ENCODE data around the gene SPTAN1. TPM values are rescaled to one million over a fixed set of nuclear protein-coding genes. Genes with fewer than 3 reads are reported as not detected.
"Not testable (repeated sequence)": the region's sequence is repeated elsewhere in the genome, so short reads cannot be mapped to it uniquely, and the experiment has no call there.

Gene SPTAN1
- total and polyA plus RNA-seq, 2 experiments from 2014 or later = 108 to 195 TPM

GRCh38 chr9:128657796-128658195 lies 105.4 kb downstream of the SPTAN1 start (continued):
- TF ChIP-seq ZNF462 (CRISPR knock-in tag; IDR thresholded peaks at IDR 0.05) (no peak), STAT1 (IDR thresholded peaks at IDR 0.05; ENCODE audit: unreplicated experiment) (no peak), REST (IDR thresholded peaks at IDR 0.05; ENCODE audit: unreplicated experiment) (no peak), ETS1 (IDR thresholded peaks at IDR 0.05) (no peak), CREB1 (CRISPR knock-in tag; IDR thresholded peaks at IDR 0.05; ENCODE audit: low read depth) (no peak)

- H3K27me3 Mint-ChIP-seq (ENCODE audit: insufficient read depth, low read depth, poor library complexity) = not testable (repeated sequence)
These were observed 114.1 kb downstream of the SPTAN1 start for GRCh38 chr9:128666481-128666941.

More at GRCh38 chr9:128666481-128666941, 114.1 kb downstream of the SPTAN1 start:
- H3K4me1 Mint-ChIP-seq; H3K36me3 ChIP-seq (ENCODE audit: insufficient read depth); H3K4me2 ChIP-seq; ATAC-seq; H3K9me3 Mint-ChIP-seq; H2AFZ ChIP-seq; H3K4me1 ChIP-seq (ENCODE audit: insufficient read depth); H3K79me2 ChIP-seq (replicated peaks; ENCODE audit: insufficient read depth); H3K27ac Mint-ChIP-seq; H3K36me3 Mint-ChIP-seq (ENCODE audit: low read depth); H3K27ac ChIP-seq (ENCODE audit: low read depth); H3K4me3 ChIP-seq; H3K4me3 Mint-ChIP-seq; H4K20me1 ChIP-seq (replicated peaks; ENCODE audit: insufficient read depth); H3K9me2 ChIP-seq (ENCODE audit: insufficient read depth); H3F3A ChIP-seq (replicated peaks; ENCODE audit: low read depth); H3K27me3 ChIP-seq (ENCODE audit: insufficient read depth); DNase-seq (ENCODE audit: low spot score): not testable (repeated sequence)
